NK-92 (cell line): Measurements from ENCODE around the gene JPT1.
"Not testable (repeated sequence)": the region's sequence is repeated elsewhere in the genome, so short reads cannot be mapped to it uniquely, and the experiment has no call there.

Experiments used
- DNase-seq: peaks from one replicate; lab custom pipeline; 2025; ENCODE audit not compliant: unreplicated experiment; lab: John Stamatoyannopoulos, UW

The JPT1 gene

DNA sequence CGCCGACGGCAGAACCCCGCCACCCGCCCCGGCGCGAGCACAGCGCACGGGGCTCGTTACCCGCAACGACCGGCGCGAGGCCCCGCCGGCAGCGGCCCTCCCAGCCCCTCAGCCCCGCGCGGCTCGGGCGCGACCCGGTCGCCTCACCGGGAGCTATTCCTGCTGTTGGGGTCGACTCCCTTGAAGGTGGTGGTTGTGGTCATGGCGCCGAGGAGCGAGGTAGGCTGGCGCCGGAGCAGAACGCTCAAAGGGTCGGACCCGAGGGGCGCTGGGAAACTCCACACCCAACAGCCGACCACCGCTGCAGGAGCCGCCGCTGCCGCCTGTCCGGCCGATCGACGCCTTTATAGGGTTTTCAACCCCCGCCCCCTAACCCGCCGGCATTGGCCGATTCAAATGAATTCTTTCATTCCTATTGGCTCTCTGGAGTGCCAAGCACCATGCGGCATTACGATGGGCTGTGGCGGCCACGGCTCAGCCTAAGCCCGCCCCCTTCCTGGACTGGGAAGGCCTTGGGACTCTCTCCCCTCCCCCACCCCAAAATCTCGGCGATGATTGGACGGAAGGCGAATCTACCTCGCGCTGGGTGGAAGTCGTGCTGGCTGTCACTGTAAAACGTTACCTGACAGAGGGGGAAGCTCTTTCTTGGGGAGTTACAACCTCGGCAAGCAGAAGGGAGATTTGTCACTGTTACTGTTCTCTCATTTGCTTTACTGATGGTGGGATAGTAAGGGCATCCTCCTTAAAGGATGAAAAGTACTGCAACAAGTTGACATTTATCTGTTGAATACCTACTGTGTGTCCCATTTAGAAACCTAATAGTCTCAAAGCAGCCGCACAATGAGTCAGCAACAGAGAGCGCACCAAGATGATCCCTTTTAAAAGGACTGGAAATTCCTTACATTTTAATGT lies at the start of gene JPT1:
Gene JPT1 (minus strand): TSS at position 318 of the 912 bp plus-strand sequence. CDS start 115 bp downstream, at position 203.
- peak; percentile 87 for DNase-seq

GRCh38 chr17:75199886-75200618 lies 45.7 kb upstream of the JPT1 start:
- no peak for DNase-seq

- DNase-seq: no peak
Measured at GRCh38 chr17:75194879-75195278, 40.6 kb upstream of the JPT1 start.

DNA sequence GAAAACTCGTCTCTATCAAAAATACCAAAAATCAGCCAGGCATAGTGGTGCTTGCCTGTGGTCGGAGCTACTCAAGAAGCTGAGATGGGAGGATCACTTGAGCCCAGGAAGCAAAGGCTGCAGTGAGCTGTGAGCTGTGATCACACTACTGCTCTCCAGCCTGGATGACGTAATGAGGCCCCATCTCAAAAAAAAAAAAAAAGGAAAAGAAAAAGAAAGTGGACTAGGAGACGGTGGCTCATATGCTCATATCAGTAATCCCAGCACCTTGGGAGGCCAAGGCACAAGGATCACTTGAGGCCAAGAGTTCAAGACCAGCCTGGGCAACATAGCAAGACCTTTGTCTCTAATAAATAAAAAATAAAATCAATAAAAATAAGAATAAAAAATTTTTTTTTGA lies 37.3 kb upstream of the JPT1 start:
- no peak for DNase-seq

DNA sequence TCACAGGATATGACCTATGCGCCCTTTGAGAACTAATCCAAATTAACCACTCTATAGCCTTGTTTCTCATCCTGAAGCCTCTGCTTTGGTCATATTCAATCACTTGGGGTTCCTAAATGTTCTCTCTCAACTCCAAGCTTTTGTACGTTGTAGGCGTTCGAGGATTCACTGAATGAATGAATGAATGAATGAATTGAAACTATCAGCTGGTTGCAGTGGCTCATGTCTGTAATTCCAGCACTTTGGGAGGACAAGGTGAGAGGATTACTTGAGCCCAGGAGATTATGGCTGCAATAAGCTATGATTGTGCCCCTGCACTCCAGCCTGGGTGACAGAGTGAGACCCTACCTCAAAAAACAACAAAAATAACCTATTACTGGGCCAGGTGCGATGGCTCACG lies 34.3 kb upstream of the JPT1 start:
- no peak for DNase-seq

- DNase-seq: no peak
Measured at GRCh38 chr17:75183999-75184884, 29.9 kb upstream of the JPT1 start.

- peak; percentile 76 for DNase-seq
Measured at GRCh38 chr17:75182569-75183436, 28.5 kb upstream of the JPT1 start, which contains the start of gene SUMO2. Gene SUMO2, minus strand, starts transcription at chr17:75182959. Its CDS starts 125 bp downstream, at chr17:75182834.

DNA sequence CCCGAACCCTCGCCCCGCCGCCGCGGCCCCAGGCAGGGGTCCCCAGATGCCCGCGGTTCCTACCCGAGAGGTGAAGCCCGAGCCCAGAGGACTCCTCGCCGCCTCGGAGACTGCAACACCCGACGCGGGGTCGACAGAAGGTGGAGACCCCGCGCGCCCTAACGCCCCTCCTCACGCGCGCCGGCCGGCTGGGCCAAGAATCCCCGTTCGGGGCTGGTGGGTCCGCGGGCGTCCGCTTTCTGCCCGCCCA lies 27.9 kb upstream of the JPT1 start:
- no peak for DNase-seq

GRCh38 chr17:75181608-75182318 lies 27.5 kb upstream of the JPT1 start:
- no peak for DNase-seq

GRCh38 chr17:75181110-75181509 lies 26.8 kb upstream of the JPT1 start:
- DNase-seq: no peak

DNA sequence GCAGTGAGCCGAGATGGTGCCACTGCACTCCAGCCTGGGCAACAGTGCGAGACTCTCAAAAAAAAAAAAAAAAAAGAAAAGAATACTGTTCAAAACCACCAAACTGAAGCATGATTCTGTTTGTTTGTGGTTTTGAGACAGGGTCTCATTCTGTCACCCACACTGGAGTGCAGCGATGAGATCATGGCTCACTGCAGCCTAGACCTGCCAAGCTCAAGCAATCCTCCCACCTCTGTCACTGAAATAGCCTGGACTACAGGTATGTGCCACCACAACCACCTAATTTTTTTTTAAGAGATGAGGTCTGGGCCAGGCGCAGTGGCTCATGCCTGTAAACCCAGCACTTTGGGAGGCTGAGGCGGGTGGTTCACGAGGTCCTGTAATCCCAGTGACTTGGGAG lies 24.1 kb upstream of the JPT1 start:
- DNase-seq: no peak

DNA sequence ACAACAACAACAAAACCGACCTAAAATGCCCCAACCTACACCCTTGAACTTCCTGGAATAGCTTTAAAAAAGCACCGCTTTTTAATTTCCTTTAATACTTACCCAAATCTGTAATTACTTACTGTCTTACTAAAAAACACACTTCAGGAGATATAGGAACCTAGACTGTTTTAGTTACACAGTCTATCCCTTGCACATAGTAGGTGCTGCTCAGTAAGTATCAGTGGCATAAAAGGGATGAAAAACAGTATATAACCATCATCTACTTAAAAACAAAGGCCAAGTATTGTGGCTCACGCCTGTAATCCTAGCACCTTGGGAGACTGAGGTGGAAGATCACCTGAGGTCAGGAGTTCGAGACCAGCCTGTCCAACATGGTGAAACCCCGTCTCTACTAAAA lies 22.3 kb upstream of the JPT1 start:
- DNase-seq: no peak

GRCh38 chr17:75174996-75175395 lies 20.7 kb upstream of the JPT1 start:
- no peak for DNase-seq

DNA sequence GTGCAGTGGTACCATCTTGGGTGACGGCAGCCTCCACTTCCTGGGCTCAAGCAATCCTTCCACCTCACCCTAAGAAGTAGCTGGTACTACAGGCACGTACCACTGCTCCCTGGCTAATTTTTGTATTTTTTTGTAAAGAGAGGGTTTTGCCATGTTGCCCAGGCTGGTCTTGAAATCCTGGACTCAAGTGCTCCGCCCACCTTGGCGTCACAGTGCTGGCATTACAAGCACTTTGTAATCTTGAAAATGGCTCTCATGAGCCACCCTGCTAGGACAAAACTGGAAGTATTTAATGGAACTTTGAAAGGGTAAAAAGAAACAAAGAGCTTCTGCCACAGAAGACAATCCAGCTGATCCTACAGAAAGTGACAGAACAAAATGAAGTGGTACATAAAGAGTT lies 19.2 kb upstream of the JPT1 start:
- DNase-seq: no peak

DNA sequence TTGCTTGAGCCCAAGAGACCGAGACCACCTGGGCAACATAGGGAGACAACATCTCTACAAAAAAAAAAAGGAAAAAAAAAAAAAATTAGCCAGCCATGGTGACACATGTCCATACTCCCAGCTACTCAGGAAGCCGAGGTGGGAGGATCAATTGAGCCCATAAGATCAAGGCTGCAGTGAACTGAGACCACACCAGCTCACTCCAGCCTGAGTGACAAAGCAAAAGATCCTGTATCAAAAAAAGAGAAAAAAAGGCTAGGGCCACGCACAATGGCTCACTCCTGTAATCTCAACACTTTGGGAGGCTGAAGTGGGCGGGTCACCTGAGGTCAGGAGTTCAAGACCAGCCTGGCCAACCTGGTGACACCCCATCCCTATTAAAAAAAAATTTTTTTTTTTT lies 14.7 kb upstream of the JPT1 start:
- DNase-seq: no peak

GRCh38 chr17:75164606-75165005 lies 10.3 kb upstream of the JPT1 start:
- DNase-seq: not testable (repeated sequence)

GRCh38 chr17:75163074-75163473 lies 8.8 kb upstream of the JPT1 start:
- no peak for DNase-seq

GRCh38 chr17:75160211-75160610 lies 5.9 kb upstream of the JPT1 start:
- DNase-seq: no peak

- no peak for DNase-seq
Measured at GRCh38 chr17:75159196-75160031, 5.1 kb upstream of the JPT1 start.
